Measurements from ENCODE around the gene MUSTN1.

DNA sequence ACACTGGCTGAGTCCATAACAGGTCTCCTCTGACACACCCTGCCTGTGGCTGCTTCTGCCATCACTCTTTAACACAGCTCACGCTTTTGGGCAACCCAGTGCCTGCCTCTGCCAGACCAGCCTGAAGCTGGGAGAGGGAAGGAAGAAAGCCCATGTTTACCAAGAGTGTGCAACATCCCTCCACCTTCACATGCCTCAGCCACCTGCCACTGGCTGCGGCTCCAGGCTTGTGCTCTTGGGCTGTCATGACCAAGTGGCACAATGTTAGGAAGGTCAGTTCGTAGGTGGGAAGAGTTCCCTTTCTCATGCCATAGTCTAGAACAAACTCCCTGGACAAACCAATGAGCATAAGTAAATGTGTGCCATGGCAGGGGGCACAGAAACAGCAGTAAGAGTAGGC, 42.3 kb upstream of the MUSTN1 start:
- TF ChIP-seq CTCF (optimal IDR thresholded peaks at IDR 0.05 in 1 of 3, IDR thresholded peaks at IDR 0.05 in 1 of 3, conservative IDR thresholded peaks at IDR 0.05 in 1 of 3; ENCODE audit: extremely low read depth in 1 of 3, insufficient read depth in 2 of 3, low read length in 3 of 3): no peak
- TF ChIP-seq EZH2 (IDR thresholded peaks at IDR 0.05; ENCODE audit: low read length): no peak

Measured in keratinocyte (primary cell).